ENCODE results near the gene SIGLEC14.
A peak's percentile ranks its signal among the peaks of the same experiment; 100 is the strongest.
"Not testable (repeated sequence)": the region's sequence is repeated elsewhere in the genome, so short reads cannot be mapped to it uniquely, and the experiment has no call there.

The SIGLEC14 gene

GRCh38 chr19:51639916-51640315, 6.7 kb downstream of the SIGLEC14 start:
- no peak for DNase-seq (ENCODE audit: low read depth)
- H3K4me3 ChIP-seq (ENCODE audit: low read depth, low read length): no peak overlapping the region
- TF ChIP-seq CTCF (IDR thresholded peaks at IDR 0.05; ENCODE audit: control insufficient read depth, extremely low read depth, insufficient read depth): no peak

- 0 out of 2 replicates have a peak, but pooled peaks have one; percentile 11 for TF ChIP-seq CTCF (IDR thresholded peaks at IDR 0.05; ENCODE audit: control insufficient read depth, extremely low read depth, insufficient read depth)
- no peak overlapping the region for H3K4me3 ChIP-seq (ENCODE audit: low read depth, low read length)
- no peak for DNase-seq (ENCODE audit: low read depth)
Measured at GRCh38 chr19:51637362-51637978, 9.2 kb downstream of the SIGLEC14 start.

DNA sequence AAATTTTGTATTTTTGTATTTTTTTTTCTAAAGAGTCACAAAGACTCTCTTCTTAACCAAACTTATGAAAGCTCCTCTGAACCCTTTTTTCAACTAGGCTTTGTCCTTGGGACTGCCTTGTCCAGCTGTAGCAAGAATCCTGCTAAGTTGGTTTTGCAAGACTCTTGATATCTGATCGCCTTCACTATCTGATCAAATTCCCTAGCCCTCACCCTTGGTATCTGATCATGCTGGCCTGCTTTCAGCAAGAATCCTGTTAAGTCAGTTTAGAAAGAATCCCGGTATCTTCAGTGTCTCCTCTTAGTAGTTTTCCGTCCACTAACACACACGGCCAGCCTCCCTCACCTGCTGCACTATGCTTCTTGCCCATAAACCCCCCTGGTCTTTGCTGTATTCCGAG, 14.5 kb downstream of the SIGLEC14 start:
- no peak overlapping the region for H3K4me3 ChIP-seq (ENCODE audit: low read depth, low read length)
- no peak for TF ChIP-seq CTCF (IDR thresholded peaks at IDR 0.05; ENCODE audit: control insufficient read depth, extremely low read depth, insufficient read depth)
- DNase-seq (ENCODE audit: low read depth): peak; percentile 6

DNA sequence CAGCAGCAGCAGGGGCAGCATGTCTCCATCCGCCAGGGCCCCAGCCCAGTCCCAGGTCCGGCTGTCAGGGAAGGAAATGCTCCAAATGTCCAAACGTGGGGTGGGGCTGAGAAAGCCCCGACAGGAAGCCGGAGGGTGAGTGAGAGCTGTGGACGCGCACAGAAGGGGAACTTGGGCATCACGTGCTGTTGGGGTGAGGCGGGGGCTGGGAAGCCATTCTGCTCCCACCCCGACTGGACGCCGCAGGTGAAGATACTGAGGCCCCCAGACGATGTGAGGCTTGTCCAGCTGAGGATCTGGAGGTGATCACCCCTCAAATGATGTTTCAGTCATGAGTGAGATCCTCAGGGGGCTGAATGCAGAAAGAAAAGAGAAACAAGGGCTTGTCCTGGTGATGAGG, 16.3 kb downstream of the SIGLEC14 start, which contains the start of gene SIGLEC5:
Gene SIGLEC5, minus strand, starts transcription at position 87 of the 400 bp plus-strand sequence. Its CDS starts 66 bp downstream, at position 21.
- DNase-seq (ENCODE audit: low read depth); H3K4me3 ChIP-seq (ENCODE audit: low read depth, low read length): not testable (repeated sequence)

DNA sequence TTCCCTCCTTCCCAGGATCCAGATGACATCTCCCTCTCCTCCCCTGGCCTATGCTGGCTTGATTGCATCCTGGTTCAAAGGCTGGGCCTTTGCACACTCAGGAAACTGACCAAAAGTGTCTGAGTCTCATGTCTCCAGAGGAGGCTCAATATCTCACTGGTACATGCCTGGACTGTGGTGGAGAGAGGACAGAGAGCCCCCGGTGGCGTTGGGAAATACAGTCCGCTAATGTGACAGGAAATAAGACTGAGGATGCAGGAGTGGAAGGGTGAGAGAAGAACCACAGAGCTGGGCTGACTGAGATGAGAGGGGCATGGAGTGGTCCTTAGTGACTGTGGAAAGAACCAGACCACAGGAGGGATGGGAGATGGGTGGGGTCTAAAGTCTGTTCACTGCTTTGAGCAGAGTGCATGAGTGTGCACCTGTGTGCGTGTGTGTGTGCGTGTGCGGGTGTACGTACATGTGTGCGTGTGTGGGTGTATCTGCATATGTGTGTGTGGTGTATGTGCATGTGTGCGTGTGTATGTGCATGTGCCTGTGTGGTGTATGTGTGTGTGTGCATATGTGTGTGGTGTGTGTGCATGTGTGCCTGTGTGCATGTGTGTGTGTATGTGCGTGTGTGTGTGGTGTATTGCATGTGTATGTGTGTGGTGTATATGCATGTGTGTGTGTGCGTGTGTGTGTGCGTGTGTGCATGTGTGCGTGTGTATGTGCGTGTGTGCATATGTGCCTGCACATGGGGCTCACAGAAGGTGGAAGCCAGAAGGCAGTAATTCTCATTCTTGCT, 18.3 kb downstream of the SIGLEC14 start:
- H3K4me3 ChIP-seq (ENCODE audit: low read depth, low read length): no peak overlapping the region
- DNase-seq (ENCODE audit: low read depth): no peak
- no peak for TF ChIP-seq CTCF (IDR thresholded peaks at IDR 0.05; ENCODE audit: control insufficient read depth, extremely low read depth, insufficient read depth)

GRCh38 chr19:51627491-51628138, 19.0 kb downstream of the SIGLEC14 start:
- DNase-seq (ENCODE audit: low read depth): no peak
- TF ChIP-seq CTCF (IDR thresholded peaks at IDR 0.05; ENCODE audit: control insufficient read depth, extremely low read depth, insufficient read depth): no peak
- H3K4me3 ChIP-seq (ENCODE audit: low read depth, low read length): no peak overlapping the region

DNA sequence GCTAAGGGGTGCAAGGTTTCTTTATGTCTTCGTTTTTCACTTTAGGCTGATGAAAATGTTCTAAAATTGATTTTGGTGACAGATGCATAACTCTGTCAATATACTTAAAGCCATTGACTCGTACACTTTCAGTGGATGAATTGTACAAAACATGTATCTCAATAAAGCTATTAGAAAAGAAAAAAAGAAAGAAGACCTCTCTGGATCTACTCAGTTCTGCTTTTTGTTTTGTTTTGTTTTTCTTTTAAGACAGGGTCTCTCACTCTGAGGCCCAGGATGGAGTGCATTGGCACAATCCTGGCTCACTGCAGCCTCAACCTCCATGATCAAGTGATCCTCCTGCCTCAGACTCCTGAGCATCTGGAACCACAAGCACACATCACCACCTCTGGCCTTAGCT, 19.9 kb downstream of the SIGLEC14 start:
- DNase-seq (ENCODE audit: low read depth): no peak
- TF ChIP-seq CTCF (IDR thresholded peaks at IDR 0.05; ENCODE audit: control insufficient read depth, extremely low read depth, insufficient read depth): no peak
- H3K4me3 ChIP-seq (ENCODE audit: low read depth, low read length): no peak overlapping the region

Data from LNCaP clone FGC (cell line).